HUES6 (cell line): ENCODE measurements around the gene TUBA1C.
"Not testable (repeated sequence)": the region's sequence is repeated elsewhere in the genome, so short reads cannot be mapped to it uniquely, and the experiment has no call there.

Experiments
- H3K27ac ChIP-seq: 2 replicates; pipeline ENCODE4 v1.7.0; 2013; ENCODE audit warnings: low read depth, mild to moderate bottlenecking, low read length, inconsistent platforms
- H3K27me3 ChIP-seq: 2 replicates; pipeline ENCODE4 v1.6.1; 2013; ENCODE audit warnings: low read length; ENCODE audit not compliant: control insufficient read depth, insufficient read depth
- H3K36me3 ChIP-seq: 2 replicates; pipeline ENCODE4 v1.6.1; 2013; ENCODE audit warnings: low read length; ENCODE audit not compliant: control insufficient read depth, insufficient read depth
- H3K4me1 ChIP-seq: 2 replicates; pipeline ENCODE4 v1.6.1; 2013; ENCODE audit warnings: low read length; ENCODE audit not compliant: control insufficient read depth, insufficient read depth
- H3K4me3 ChIP-seq: 2 replicates; pipeline ENCODE4 v1.5.1; 2013; ENCODE audit warnings: low read depth, low read length
- H3K9ac ChIP-seq: one replicate; pipeline ENCODE4 v1.6.1; 2013; ENCODE audit warnings: mild to moderate bottlenecking, low read length
- H3K9me3 ChIP-seq: 2 replicates; pipeline ENCODE4 v1.6.1; 2013; ENCODE audit warnings: low read depth, low read length; ENCODE audit not compliant: control insufficient read depth, insufficient read depth

TUBA1C gene

DNA sequence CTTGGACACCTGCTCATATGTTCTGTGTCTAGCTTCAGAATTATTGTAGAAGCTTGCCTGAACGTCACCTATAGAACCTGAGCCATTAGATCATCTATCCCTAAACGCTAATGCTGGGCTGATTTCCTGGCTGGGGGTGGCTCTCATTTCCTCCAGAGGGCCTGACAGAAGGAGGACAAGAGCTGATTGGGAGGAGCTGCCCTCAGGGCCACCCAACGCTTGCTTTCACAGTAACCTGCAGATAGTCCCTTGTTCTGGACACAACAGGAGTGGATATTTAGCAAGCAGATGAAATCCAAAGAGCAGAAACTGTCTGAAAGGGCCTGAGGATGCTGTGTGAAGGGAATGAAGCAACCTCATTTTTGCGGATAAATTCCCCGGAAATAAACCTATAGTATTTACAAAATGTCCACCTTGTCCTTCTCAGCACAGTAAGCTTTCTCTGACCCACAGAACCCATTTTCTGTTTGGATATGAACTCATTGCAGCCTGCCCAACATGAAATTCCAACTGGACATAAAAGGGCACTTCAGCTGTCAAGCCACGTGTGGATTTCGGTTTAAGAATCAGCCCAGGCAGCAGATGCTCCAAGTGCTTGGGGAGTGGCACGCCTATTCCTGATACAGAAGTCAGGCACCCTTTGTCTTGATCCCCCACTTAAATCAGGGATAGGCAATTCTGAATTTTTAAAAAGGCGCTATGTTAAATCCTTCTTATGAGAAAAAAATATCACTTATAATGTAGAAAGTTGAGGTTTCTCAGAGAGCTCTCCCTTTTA lies 32.8 kb upstream of the TUBA1C start:
- Histone ChIP-seq H3K4me3 (no peak overlapping the region), H3K27ac (no peak overlapping the region; the same call in 1 of the 2 replicates), H3K27me3 (no peaks in the 10 kb centered on the region), H3K9ac (no peak overlapping the region), H3K9me3 (no peaks in the 10 kb centered on the region), H3K4me1 (peaks cover 24% of the 10 kb centered on the region), H3K36me3 (no peaks in the 10 kb centered on the region)

DNA sequence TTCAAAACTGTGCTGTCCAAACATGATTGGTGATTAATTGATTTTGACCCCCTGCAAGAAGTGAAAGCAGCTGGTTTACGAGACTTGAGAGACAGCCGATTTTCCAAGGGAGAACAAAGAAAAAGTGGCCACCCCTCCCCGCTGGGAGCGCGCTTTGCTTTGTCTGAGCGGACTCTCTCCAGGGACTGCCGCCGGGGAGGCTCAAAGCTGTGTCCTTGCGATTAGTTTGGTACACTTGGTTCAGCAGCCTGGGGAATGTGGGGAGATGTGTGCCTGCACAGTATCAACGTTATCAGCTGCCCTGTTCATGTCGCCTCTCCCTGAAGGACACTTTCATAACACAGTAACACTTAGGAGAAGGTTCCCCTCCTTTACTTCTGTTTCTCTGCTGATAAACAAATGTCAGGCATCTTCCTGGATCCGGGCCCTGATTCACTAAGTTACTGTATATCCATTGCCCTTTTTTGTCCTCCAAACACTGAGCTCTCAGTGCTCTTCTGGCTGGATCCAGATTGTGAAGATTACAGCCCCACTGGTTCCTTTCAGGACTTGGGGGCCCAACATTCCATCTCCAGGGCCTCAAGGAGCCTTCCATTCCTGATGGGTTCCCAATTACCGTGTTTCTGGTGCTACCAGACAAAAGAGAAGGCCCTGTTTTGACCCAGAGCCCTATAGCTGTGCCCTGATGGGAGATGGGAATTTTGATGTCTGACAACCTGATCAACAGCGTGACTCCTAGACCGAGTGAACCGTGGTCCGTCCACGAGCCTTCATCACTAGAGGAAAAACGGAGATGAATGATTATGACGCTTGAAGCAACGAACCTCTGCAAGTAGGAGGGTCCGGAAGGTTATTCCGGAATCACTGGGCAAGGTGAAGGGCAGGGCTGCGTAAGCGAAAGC lies 31.7 kb upstream of the TUBA1C start:
- H3K9me3 ChIP-seq, result no peaks in the 10 kb centered on the region
- no peaks in the 10 kb centered on the region for H3K27me3 ChIP-seq
- H3K27ac ChIP-seq, result peak overlapping the region; percentile 29; the same call in 1 of the 2 replicates
- peak overlapping the region; percentile 15 for H3K9ac ChIP-seq
- no peak overlapping the region; the same call in 1 of the 2 replicates for H3K4me3 ChIP-seq
- no peaks in the 10 kb centered on the region for H3K36me3 ChIP-seq
- peaks cover 24% of the 10 kb centered on the region for H3K4me1 ChIP-seq

DNA sequence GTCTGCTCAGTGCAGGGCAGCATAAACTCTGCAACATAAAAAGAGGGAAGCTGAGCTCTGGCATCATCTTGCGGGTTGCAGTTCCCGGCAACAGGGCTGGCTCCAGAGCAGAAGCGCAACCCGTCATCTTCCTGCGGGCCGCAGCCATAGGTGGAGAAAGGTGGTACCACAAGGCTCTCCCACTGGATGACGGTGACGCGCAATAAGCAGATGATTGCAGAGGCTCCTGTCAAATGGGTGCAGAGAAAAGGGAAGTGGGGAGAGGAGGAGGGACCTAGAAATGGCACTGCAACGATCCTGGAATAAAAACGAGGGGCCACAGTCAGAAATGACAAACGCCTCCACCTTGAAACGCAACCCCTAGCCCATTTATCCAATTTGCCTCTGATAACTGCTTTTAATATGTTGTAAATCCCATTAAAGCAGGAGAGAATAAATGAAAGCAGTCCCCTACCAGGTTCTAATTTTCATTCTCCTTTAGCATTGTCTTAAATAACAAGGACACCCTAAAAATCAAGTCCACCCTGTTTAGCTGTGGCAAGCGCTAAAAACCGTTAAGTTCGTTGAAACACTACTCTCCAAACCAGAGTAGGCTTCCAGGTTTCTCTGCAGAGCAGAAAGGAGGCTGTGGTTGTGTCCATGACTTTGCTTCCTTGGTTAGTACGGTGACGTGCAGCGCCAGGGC lies 30.9 kb upstream of the TUBA1C start:
- no peaks in the 10 kb centered on the region for H3K36me3 ChIP-seq
- H3K9me3 ChIP-seq, result no peaks in the 10 kb centered on the region
- no peaks in the 10 kb centered on the region for H3K27me3 ChIP-seq
- no peak overlapping the region for H3K4me3 ChIP-seq
- no peak overlapping the region; the same call in 1 of the 2 replicates for H3K27ac ChIP-seq
- H3K9ac ChIP-seq, result peak overlapping the region; percentile 45
- H3K4me1 ChIP-seq, result peaks cover 24% of the 10 kb centered on the region

DNA sequence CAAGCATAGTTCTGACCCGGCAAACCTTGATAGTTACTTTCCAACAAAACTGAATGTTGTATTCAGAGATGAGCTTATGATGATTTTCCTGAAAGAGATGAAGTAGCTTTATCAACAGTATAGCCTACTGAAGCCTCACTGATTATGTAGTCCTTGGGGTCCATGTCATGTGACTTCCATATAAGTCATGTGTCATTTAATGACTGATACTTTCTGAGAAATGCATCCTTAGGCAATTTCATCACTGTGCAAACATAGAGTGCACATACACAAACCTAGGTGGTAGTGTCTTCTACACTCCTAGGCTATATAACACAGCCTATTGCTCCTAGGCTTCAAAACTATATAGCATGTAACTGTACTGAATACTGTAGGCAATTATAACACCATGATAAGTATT lies 28.5 kb upstream of the TUBA1C start:
- Histone ChIP-seq H3K4me3 (no peak overlapping the region), H3K36me3 (no peaks in the 10 kb centered on the region), H3K9me3 (no peaks in the 10 kb centered on the region), H3K9ac (no peak overlapping the region), H3K27me3 (no peaks in the 10 kb centered on the region), H3K4me1 (peaks cover 29% of the 10 kb centered on the region), H3K27ac (no peak overlapping the region)

DNA sequence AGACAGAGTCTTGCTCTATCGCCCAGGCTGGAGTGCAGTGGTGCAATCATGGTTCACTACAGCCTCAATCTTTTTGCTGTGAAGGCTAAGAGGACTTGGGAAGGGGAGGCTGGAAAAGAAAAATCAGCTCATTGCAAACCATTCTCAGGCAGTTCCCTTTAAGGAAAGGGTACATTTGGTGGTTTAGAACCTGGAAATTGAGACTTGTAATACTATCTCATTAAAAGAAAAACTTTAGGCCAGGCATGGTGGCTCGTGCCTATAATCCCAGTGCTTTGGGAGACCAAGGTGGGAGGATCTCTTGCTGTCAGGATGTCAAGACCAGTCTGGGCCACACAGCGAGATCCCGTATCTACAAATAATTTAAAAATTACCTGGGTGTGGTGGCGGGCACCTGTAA lies 21.3 kb upstream of the TUBA1C start:
- Histone ChIP-seq H3K36me3 (no peaks in the 10 kb centered on the region), H3K9ac (no peak overlapping the region), H3K4me3 (no peak overlapping the region), H3K27ac (no peak overlapping the region), H3K27me3 (no peaks in the 10 kb centered on the region), H3K4me1 (peaks cover 5% of the 10 kb centered on the region; the same call in 1 of the 2 replicates), H3K9me3 (no peaks in the 10 kb centered on the region)

DNA sequence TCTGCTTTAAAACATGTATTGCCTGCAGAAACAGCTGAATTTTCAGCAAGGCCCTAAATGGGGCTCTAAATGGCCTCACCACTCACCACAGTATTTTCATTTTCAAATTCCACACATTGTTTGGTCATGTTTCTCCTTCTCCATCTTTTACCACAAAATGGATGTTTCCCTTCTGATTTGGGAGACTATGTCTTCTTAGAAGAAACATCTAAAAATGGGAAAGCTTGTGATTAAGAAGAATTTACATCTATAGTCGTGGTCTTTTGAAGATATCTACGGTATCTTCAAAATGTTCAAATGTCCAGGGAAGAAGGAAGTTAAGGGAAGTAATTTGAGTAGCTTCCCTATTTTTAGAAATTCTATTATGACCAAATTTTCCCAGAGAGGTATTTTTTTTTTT lies 20.7 kb upstream of the TUBA1C start:
- Histone ChIP-seq H3K9ac (no peak overlapping the region), H3K36me3 (no peaks in the 10 kb centered on the region), H3K9me3 (no peaks in the 10 kb centered on the region), H3K4me3 (no peak overlapping the region), H3K27ac (no peak overlapping the region), H3K4me1 (peaks cover 5% of the 10 kb centered on the region; the same call in 1 of the 2 replicates), H3K27me3 (no peaks in the 10 kb centered on the region)

DNA sequence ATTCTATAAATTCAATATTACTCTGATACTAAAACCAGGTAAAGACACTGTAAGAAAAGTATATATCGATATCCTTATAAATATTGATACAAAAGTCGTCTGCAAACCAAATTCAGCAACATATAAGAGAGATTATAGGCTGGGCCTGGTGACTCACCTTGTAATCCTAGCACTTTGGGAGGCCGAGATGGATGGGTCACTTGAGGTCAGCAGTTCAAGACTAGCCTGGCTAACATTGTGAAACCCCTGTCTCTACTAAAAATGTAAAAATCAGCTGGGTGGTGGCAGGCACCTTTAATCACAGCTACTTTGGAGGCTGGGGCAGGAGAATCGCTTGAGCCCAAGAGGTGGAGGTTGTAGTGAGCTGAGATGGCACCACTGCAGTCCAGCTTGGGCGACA lies 13.5 kb upstream of the TUBA1C start:
- H3K9ac ChIP-seq, result no peak overlapping the region
- no peaks in the 10 kb centered on the region for H3K27me3 ChIP-seq
- no peaks in the 10 kb centered on the region for H3K9me3 ChIP-seq
- no peaks in the 10 kb centered on the region for H3K36me3 ChIP-seq
- H3K4me1 ChIP-seq, result no peaks in the 10 kb centered on the region
- no peak overlapping the region for H3K4me3 ChIP-seq
- H3K27ac ChIP-seq, result no peak overlapping the region

DNA sequence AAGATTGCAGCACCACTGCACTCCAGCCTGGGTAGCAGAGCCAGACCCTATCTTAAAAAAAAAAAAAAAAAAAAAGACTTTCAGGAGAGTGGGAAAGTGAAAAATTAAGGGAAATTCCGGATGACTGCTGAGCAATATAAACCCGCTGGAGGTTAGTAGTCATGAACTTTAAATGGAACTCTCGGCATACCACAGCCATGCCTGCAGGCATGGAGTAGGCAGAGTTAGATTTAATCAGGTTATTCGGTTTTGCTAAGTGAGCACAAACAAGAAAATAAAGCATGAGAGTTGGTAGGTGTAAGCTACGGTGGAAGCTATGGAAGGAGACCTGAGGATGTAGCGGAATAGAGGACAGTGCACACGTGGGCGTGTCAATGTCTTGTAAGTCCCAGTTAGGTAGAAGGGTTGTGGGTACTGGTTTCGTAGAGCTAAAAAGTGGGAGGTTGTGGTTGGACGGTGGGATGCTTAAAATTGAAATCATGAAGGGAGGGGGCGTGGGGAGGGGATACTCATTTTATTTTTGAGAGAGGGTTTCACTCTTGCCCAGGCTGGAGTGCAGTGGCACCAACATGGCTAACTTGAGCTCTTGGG lies 11.8 kb upstream of the TUBA1C start:
- H3K27ac ChIP-seq, result no peak overlapping the region
- H3K9me3 ChIP-seq, result no peaks in the 10 kb centered on the region

DNA sequence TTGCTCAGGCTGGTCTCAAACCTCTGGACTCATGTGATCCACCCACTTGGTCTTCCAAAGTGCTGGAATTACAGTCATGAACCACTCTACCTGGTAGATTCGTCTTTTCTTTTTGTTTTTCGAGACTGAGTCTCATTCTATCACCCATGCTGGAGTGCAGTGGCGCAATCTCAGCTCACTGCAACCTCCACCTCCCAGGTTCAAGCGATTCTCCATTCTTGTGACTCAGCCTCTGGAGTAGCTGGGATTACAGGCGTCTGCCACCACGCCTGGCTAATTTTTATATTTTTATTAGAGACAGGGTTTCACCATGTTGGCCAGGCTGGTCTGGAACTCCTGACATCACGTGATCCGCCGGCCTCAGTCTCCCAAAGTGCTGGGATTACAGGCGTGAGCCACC lies 9.4 kb upstream of the TUBA1C start:
- not testable (repeated sequence) for H3K27ac ChIP-seq, H3K4me1 ChIP-seq, H3K4me3 ChIP-seq, H3K27me3 ChIP-seq, H3K9ac ChIP-seq, H3K9me3 ChIP-seq, H3K36me3 ChIP-seq

More for the DNA sequence above, 11.8 kb upstream of the TUBA1C start:
- no peak overlapping the region for H3K9ac ChIP-seq
- H3K4me1 ChIP-seq, result no peaks in the 10 kb centered on the region
- H3K36me3 ChIP-seq, result no peaks in the 10 kb centered on the region
- no peak overlapping the region for H3K4me3 ChIP-seq
- no peaks in the 10 kb centered on the region for H3K27me3 ChIP-seq

DNA sequence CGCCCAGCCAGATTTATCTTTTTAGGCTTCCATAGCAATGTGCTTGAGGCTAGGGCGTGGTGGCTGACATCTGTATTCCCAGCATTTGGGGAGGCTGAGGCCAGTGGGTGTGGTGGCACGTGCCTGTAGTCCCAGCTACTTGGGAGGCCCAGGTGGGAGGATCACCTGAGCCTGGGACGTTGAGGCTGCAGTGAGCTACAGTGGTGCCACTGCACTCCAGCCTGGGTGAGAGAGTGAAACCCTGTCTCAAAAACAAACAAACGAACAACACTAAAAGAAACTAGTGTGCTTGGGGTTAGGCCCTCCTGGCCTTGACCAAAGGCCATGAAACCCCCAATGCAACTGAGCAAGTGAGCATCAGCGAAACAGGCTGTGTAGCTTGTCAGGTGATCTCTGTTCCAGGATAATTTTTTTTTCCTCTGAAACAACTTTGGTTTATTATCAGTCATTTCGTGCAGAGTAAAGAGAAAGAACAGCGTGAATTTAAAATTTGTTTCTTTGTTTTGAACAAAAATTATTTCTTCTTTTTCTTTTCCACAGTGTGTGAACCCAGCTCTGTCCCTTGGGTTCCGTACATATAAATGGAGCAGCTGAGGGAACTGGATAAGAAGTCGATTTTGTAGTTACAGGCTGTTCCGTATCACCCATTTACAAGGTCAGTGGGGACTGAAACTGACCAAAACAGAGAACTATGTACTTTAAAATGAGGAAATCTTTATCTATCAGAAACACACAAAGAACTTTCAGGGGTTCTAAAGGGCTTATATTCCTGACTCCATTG lies 8.8 kb upstream of the TUBA1C start:
- Histone ChIP-seq H3K9ac (no peak overlapping the region), H3K36me3 (no peaks in the 10 kb centered on the region), H3K4me3 (no peak overlapping the region), H3K27ac (no peak overlapping the region), H3K27me3 (no peaks in the 10 kb centered on the region), H3K9me3 (no peaks in the 10 kb centered on the region), H3K4me1 (peaks cover 3% of the 10 kb centered on the region; the same call in 1 of the 2 replicates)
